PC-9 (cell line): Measurements from ENCODE around the gene JUND. TPM values are rescaled to one million over a fixed set of nuclear protein-coding genes. Genes with fewer than 3 reads are reported as not detected.

Experiments
- BruUV-seq: library from RNA; stranded (reverse); fragments of 400-500 nt; replicated peaks from 2 replicates; lab custom pipeline; 2021; lab: Mats Ljungman, UMichigan
- CTCF ChIA-PET: fragments of 300-600 bp; sonication (Branson Sonifier 250); formaldehyde crosslinking; loops from one replicate; lab custom pipeline; 2022; ENCODE audit warnings: antibody characterized with exemption; lab: Charles Lee
- POLR2A ChIA-PET: fragments of 300-600 bp; sonication (Branson Sonifier 250); formaldehyde crosslinking; loops from one replicate; lab custom pipeline; 2022; ENCODE audit warnings: antibody characterized with exemption; ENCODE audit not compliant: unreplicated experiment; lab: Charles Lee
- DNase-seq, 2 experiments: peaks; one replicate each; pipeline versions ENCODE4 v3.0.0 to v3.0.0-alpha.2; 2015 to 2022; ENCODE audit warnings: mixed read lengths in 1 of 2
- H2AFZ ChIP-seq: fragments of 200-600 bp; sonication (generic); 2 replicates; pipeline ENCODE4 v1.8.1; 2017; ENCODE audit warnings: antibody characterized with exemption
- H3F3A ChIP-seq: fragments of 200-600 bp; sonication (generic); 2 replicates; pipeline ENCODE4 v1.8.1; 2017; ENCODE audit warnings: antibody characterized with exemption, mild to moderate bottlenecking, low read depth; ENCODE audit not compliant: insufficient read depth
- H3K27ac ChIP-seq: fragments of 200-600 bp; sonication (generic); 2 replicates; pipeline ENCODE4 v1.6.1; 2016; ENCODE audit warnings: mixed run types
- H3K27me3 ChIP-seq: fragments of 200-600 bp; sonication (generic); 2 replicates; pipeline ENCODE4 v1.6.1; 2016; ENCODE audit warnings: low read depth, mixed run types; ENCODE audit not compliant: insufficient read depth
- H3K36me3 ChIP-seq: fragments of 200-600 bp; sonication (generic); 2 replicates; pipeline ENCODE4 v1.6.1; 2016; ENCODE audit warnings: low read depth, mixed run types
- H3K4me1 ChIP-seq: fragments of 200-600 bp; sonication (generic); replicated peaks from 2 replicates; pipeline ENCODE4 v1.6.1; 2016; ENCODE audit warnings: mixed run types; ENCODE audit not compliant: insufficient read depth
- H3K4me2 ChIP-seq: fragments of 200-600 bp; sonication (generic); 2 replicates; pipeline ENCODE4 v1.6.1; 2017; ENCODE audit warnings: mixed run types
- H3K4me3 ChIP-seq: fragments of 200-600 bp; sonication (generic); 2 replicates; pipeline ENCODE4 v1.6.1; 2016; ENCODE audit warnings: mixed run types
- H3K79me2 ChIP-seq: fragments of 200-600 bp; sonication (generic); 2 replicates; pipeline ENCODE4 v1.6.1; 2017; ENCODE audit warnings: low read depth, mixed run types
- H3K9me2 ChIP-seq: fragments of 200-600 bp; sonication (generic); 2 replicates; pipeline ENCODE4 v1.8.1; 2017; ENCODE audit warnings: mild to moderate bottlenecking; ENCODE audit not compliant: insufficient read depth
- H3K9me3 ChIP-seq: fragments of 200-600 bp; sonication (generic); 2 replicates; pipeline ENCODE4 v1.8.1; 2016; ENCODE audit warnings: low read depth; ENCODE audit not compliant: insufficient read depth
- H4K20me1 ChIP-seq: fragments of 200-600 bp; sonication (generic); 2 replicates; pipeline ENCODE4 v1.8.1; 2017; ENCODE audit not compliant: insufficient read depth
- CTCF ChIP-seq: fragments of 200-600 bp; sonication (generic); conservative IDR thresholded peaks from 2 replicates; pipeline ENCODE4 v1.6.1; 2017; ENCODE audit warnings: mixed run types, antibody characterized with exemption, mild to moderate bottlenecking, moderate library complexity
- EZH2 ChIP-seq: fragments of 200-600 bp; sonication (generic); IDR thresholded peaks from 2 replicates; pipeline ENCODE4 v1.8.0; 2017; ENCODE audit warnings: antibody characterized with exemption, low read depth
- intact Hi-C: fragments of 100-400 bp; cut with micrococcal nuclease; formaldehyde crosslinking; loops from one replicate; pipeline ENCODE4 v1.10.0; 2022; ENCODE audit not compliant: unreplicated experiment
- total RNA-seq: library from RNA; stranded (reverse); gene quantifications from 2 replicates; pipeline ENCODE4 v1.2.3, GENCODE V29; 2021

The JUND gene
- total RNA-seq, 1 experiment from 2014 or later: 115 TPM

GRCh38 chr19:18263324-18264136 is 17.9 kb downstream of the JUND start:
- Histone ChIP-seq H3K4me1 (no peaks in the 10 kb centered on the region), H3K9me3 (no peaks in the 10 kb centered on the region), H3K4me3 (no peak overlapping the region), H3F3A (no peaks in the 10 kb centered on the region), H2AFZ (no peak overlapping the region), H4K20me1 (no peaks in the 10 kb centered on the region), H3K4me2 (no peak overlapping the region), H3K9me2 (no peaks in the 10 kb centered on the region), H3K27me3 (no peaks in the 10 kb centered on the region), H3K79me2 (no peaks in the 10 kb centered on the region), H3K36me3 (no peaks in the 10 kb centered on the region), H3K27ac (no peak overlapping the region)
- TF ChIP-seq CTCF (no peak), EZH2 (no peak)
- intact Hi-C loops: no loop called here
- BruUV-seq: no TSS peak
- DNase-seq: no peak
- CTCF ChIA-PET: no interaction called here
- POLR2A ChIA-PET: no interaction called here

GRCh38 chr19:18262917-18263316 is 18.5 kb downstream of the JUND start:
- H3K27ac ChIP-seq: no peak overlapping the region
- no peaks in the 10 kb centered on the region for H4K20me1 ChIP-seq
- intact Hi-C loops: no loop called here
- H3K9me2 ChIP-seq: no peaks in the 10 kb centered on the region
- POLR2A ChIA-PET: no interaction called here
- H3K4me1 ChIP-seq: no peaks in the 10 kb centered on the region
- CTCF ChIA-PET: no interaction called here
- no peaks in the 10 kb centered on the region for H3K27me3 ChIP-seq
- no peaks in the 10 kb centered on the region for H3K79me2 ChIP-seq
- H3K36me3 ChIP-seq: no peaks in the 10 kb centered on the region
- BruUV-seq: no TSS peak
- H3K4me2 ChIP-seq: no peak overlapping the region
- no peaks in the 10 kb centered on the region for H3F3A ChIP-seq
- DNase-seq: peak in 1 of 2 experiments; percentile 25
- H2AFZ ChIP-seq: no peak overlapping the region
- TF ChIP-seq EZH2 (no peak), CTCF (no peak)
- no peaks in the 10 kb centered on the region for H3K9me3 ChIP-seq
- no peak overlapping the region for H3K4me3 ChIP-seq

- TF ChIP-seq CTCF (no peak), EZH2 (no peak)
- intact Hi-C loops: no loop called here
- ChIA-PET POLR2A (no interaction called here), CTCF (no interaction called here)
- Histone ChIP-seq H3K27me3 (no peaks in the 10 kb centered on the region), H3K36me3 (no peaks in the 10 kb centered on the region), H4K20me1 (no peaks in the 10 kb centered on the region), H3K27ac (no peak overlapping the region), H3K4me1 (no peaks in the 10 kb centered on the region), H3K4me3 (no peak overlapping the region), H3K9me2 (no peaks in the 10 kb centered on the region), H2AFZ (no peak overlapping the region), H3K4me2 (no peak overlapping the region), H3F3A (no peaks in the 10 kb centered on the region), H3K79me2 (no peaks in the 10 kb centered on the region), H3K9me3 (no peaks in the 10 kb centered on the region)
- no peak for DNase-seq
- no TSS peak for BruUV-seq
Observed at GRCh38 chr19:18262144-18262543, 19.3 kb downstream of the JUND start.
